GM06990 (cell line): ENCODE data around the gene RIMBP2.

Experiments
- DNase-seq: peaks from one replicate; pipeline ENCODE4 v3.0.0-alpha.2; 2011; ENCODE audit not compliant: insufficient read length; ENCODE audit errors: extremely low read depth
- H3K27me3 ChIP-seq: replicated peaks from 2 replicates; pipeline ENCODE4 v1.6.0; 2011; ENCODE audit warnings: low read length; ENCODE audit not compliant: control insufficient read depth, insufficient read depth
- H3K36me3 ChIP-seq: 2 replicates; pipeline ENCODE4 v1.5.1; 2011; ENCODE audit warnings: low read length; ENCODE audit not compliant: control insufficient read depth, insufficient read depth
- H3K4me3 ChIP-seq: replicated peaks from 2 replicates; pipeline ENCODE4 v1.5.1; 2011; ENCODE audit warnings: low read depth, mild to moderate bottlenecking, control low read depth, low read length
- CTCF ChIP-seq: IDR thresholded peaks from 2 replicates; pipeline ENCODE4 v1.5.1; 2011; ENCODE audit warnings: low read length, control low read depth, mild to moderate bottlenecking, inconsistent platforms; ENCODE audit not compliant: insufficient read depth, poor library complexity, severe bottlenecking

RIMBP2 gene

GRCh38 chr12:130514149-130514551, 201.9 kb downstream of the RIMBP2 start:
- Histone ChIP-seq H3K36me3 (no peaks in the 10 kb centered on the region; the same call in 1 of the 2 replicates), H3K27me3 (no peaks in the 10 kb centered on the region), H3K4me3 (no peak overlapping the region)
- TF ChIP-seq CTCF, result no peak
- no peak for DNase-seq

- H3K27me3 ChIP-seq, result no peaks in the 10 kb centered on the region
- H3K4me3 ChIP-seq, result no peak overlapping the region
- TF ChIP-seq CTCF, result no peak
- DNase-seq, result no peak
- H3K36me3 ChIP-seq, result no peaks in the 10 kb centered on the region; the same call in 1 of the 2 replicates
Observed at GRCh38 chr12:130513556-130513955, 202.5 kb downstream of the RIMBP2 start.

GRCh38 chr12:130511285-130511684, 204.8 kb downstream of the RIMBP2 start:
- H3K4me3 ChIP-seq, result no peak overlapping the region
- no peak for DNase-seq
- no peaks in the 10 kb centered on the region for H3K27me3 ChIP-seq
- no peak for TF ChIP-seq CTCF
- no peaks in the 10 kb centered on the region for H3K36me3 ChIP-seq

- Histone ChIP-seq H3K27me3 (no peaks in the 10 kb centered on the region), H3K4me3 (no peak overlapping the region), H3K36me3 (no peaks in the 10 kb centered on the region)
- DNase-seq, result no peak
- no peak for TF ChIP-seq CTCF
Observed at GRCh38 chr12:130509454-130509853, 206.6 kb downstream of the RIMBP2 start.

GRCh38 chr12:130508847-130509246, 207.3 kb downstream of the RIMBP2 start:
- H3K36me3 ChIP-seq, result no peaks in the 10 kb centered on the region
- no peak for TF ChIP-seq CTCF
- no peak for DNase-seq
- H3K27me3 ChIP-seq, result no peaks in the 10 kb centered on the region
- no peak overlapping the region for H3K4me3 ChIP-seq

GRCh38 chr12:130508318-130508717, 207.8 kb downstream of the RIMBP2 start:
- H3K27me3 ChIP-seq, result no peaks in the 10 kb centered on the region
- H3K36me3 ChIP-seq, result no peaks in the 10 kb centered on the region
- no peak for TF ChIP-seq CTCF
- no peak for DNase-seq
- no peak overlapping the region for H3K4me3 ChIP-seq
